Measurements from ENCODE around the gene RHBDF1. TPM values are rescaled to one million over a fixed set of nuclear protein-coding genes. Genes with fewer than 3 reads are reported as not detected.
A peak's percentile ranks its signal among the peaks of the same experiment; 100 is the strongest.

Gene RHBDF1, protein sequence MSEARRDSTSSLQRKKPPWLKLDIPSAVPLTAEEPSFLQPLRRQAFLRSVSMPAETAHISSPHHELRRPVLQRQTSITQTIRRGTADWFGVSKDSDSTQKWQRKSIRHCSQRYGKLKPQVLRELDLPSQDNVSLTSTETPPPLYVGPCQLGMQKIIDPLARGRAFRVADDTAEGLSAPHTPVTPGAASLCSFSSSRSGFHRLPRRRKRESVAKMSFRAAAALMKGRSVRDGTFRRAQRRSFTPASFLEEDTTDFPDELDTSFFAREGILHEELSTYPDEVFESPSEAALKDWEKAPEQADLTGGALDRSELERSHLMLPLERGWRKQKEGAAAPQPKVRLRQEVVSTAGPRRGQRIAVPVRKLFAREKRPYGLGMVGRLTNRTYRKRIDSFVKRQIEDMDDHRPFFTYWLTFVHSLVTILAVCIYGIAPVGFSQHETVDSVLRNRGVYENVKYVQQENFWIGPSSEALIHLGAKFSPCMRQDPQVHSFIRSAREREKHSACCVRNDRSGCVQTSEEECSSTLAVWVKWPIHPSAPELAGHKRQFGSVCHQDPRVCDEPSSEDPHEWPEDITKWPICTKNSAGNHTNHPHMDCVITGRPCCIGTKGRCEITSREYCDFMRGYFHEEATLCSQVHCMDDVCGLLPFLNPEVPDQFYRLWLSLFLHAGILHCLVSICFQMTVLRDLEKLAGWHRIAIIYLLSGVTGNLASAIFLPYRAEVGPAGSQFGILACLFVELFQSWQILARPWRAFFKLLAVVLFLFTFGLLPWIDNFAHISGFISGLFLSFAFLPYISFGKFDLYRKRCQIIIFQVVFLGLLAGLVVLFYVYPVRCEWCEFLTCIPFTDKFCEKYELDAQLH
- total RNA-seq: 29.1 TPM

DNA sequence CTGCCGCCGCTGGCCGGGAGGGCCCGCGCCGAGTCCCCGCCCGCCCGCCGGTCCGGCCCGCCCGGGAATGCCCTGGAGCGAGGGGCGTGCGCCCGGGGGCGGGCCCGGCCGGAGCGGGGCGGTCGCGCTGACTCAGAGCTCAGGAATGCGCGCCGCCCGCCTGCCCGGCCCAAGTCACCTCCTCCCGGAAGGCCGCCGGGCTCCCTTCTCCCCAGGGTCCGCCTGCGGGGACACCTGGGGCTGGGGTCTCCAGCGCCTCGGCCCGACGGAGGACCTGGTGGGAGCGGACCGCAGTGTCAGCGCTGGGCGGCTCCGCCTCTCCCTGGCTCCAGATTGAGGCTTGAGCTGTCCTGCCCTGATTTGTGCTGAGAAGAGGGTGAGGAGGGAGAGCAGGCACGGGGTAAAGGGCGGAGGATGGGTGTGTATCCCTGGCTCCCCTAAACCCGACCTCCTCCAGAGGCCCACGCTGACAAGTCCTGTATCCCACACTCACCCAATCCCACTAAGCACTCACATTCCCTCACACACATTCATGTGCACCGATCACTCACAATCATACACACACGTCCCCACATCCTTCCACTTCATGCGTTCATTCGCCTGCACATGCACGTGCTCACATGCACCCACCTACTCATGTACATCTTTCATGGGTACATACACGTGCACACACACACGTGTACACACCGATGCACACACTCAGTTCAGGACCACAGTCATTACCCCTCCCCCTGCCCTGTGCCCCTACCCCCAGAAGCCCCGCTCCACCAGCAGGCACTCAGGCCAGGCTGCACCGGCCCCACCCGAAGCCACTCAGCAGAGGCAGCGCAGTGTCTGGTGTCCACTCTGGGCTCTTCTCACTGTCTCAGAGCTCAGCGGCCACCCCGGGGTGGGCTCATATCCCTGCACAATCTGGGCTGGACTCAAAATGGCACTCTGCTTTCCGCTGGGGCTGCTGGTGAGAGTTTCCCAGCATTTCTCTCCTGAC lies at the start of gene RHBDF1:
Gene RHBDF1, minus strand, starts transcription at position 71 of the 988 bp plus-strand sequence. CDS start 7,616 bp downstream, outside the sequence.
- peak; percentile 49 for DNase-seq

DNA sequence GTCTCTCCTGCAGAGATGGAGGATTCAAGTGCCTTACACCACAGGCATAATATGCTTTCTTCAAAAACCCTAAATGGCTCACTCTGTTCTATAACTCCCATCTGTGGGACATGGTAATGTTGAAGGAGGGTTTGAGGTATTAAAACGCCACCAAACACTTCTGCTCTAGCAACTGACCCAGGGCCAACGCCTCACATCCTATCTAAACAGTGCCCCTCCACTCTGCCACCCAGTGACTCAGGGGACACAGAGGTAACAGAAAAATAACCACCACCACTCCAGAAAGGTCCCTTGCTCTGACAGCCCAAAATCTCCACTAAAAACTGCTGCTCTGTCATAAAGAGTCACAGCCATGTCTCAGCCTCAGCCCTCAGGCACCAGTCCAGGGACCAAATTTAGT lies 48.3 kb upstream of the RHBDF1 start:
- DNase-seq: no peak

DNA sequence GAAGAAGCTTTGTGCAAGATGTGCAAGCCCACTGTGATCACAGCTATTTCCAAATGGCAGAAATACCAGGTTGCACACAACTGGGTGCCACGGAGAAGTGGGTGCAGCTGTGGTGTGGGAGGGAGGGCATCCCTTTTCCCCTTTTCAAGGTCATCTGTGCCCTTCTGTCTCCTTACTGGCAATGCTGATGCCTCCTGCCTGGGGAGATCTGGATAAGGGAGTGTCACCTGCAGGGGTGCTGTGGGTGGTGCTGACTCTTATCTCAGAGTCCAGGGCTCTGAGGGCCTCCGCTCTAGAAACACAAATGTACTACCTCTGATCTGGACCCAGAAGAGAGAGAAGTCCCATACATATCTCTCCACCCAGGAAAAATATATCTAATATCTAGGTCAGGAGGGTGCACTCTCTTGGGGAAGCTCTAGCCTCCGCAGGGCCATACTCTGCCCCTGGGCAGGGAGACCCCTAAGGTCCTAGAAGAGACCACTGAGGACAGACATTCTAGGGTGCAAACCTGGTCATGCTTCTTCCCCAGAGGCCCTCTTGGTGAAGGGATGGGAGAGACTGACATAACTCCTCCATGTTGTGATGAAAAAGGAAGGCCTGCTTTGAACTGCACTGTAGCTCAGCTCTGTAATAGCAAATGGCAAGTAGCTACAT lies 47.5 kb upstream of the RHBDF1 start:
- DNase-seq: no peak

DNA sequence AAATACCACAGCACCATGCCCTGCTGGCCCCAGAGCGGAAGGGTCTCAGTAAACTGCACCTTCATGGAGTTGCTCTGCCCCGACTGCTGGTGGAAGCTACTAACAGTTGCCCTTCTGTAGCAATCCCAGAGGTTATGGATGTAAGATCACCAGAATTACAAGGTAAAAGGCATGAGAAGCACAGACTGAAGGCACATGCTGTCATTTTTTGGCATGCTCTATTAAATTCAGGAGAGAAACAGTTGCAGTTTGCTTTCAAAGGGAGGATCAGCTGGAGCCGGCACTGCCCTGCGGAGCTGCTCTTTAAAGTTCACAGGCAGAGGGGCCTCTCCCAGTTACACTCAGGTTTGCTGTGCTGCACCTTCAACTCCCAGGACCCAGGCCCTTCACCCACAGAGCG lies 46.9 kb upstream of the RHBDF1 start:
- no peak for DNase-seq

DNA sequence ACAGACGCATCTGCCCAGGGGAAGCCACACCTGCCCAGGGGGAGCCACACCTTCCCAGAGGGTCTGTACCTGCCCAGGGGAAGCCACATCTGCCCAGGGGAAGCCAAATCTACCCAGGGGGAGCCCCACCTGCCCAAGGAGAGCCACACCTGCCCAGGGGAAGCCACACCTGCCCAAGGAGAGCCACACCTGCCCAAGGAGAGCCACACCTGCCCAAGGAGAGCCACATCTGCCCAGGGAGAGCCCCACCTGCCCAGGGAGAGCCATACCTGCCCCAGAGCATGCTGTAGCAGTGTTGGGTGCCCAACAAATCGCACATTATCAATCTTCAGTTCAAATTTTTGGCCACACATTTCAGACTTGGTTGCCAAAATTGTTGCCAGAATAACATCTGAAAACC lies 46.4 kb upstream of the RHBDF1 start:
- no peak for DNase-seq

DNA sequence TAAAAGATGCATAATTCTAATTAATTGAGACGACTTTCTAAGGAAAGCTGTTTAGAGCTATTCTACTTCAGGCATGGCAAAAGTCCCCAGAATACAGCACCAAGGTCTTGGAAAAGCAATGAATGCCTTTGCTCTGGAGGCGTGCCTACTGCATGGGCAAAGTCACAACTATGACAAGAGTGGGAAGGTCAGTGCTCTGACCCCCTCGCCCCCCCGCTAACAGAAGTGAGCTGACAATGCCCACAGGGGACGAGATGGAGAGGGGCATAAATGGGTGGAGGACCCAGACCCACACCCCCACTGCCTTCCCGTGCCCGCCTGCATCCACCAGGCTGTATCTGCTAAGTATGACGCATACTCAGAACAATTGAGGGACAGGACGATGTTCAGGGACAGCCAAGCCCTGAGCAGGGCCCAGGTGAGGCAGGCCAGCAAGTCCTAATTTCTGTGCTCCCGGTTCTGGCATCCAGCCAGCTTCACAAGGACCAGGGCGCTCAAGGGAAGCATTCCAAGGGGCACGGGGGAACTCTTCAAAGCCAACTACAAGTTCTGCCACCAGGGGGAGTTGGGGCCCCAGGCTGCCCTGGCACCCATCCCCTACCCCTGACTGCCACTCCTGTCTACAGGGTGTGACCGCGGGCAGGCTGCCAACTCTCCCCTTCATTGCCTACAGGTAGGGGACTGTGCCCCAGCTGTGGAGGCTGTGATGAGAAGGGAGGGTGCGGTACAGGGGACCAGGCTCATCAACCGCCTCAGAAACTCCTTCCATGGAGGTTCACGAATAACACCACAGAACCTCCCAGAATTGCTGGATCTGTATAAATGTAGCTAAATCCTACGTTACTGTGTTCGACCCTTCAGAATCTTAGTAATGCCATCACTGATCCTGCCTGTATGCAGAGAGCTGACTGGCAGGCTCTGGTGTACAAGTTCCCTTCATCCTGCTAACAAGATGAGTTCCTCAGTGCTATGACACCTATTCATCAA lies 45.2 kb upstream of the RHBDF1 start:
- no peak for DNase-seq

DNA sequence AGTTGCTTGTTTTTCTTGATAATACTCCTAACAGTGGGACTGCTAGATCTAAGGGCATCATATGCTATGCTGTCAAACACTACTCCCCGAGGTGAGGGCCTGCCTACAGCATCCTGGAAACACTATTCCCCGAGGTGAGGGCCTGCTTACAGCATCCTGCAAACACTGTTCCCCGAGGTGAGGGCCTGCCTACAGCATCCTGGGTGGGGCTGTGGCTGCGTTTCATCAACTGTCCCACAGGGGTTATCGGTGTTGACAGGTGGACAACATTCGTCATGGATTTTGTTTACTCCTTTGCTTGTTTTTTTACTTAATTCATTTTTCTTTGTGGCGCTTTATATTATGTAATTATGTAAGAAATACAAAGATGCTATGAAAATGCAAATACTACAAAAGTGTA lies 43.6 kb upstream of the RHBDF1 start:
- no peak for DNase-seq

DNA sequence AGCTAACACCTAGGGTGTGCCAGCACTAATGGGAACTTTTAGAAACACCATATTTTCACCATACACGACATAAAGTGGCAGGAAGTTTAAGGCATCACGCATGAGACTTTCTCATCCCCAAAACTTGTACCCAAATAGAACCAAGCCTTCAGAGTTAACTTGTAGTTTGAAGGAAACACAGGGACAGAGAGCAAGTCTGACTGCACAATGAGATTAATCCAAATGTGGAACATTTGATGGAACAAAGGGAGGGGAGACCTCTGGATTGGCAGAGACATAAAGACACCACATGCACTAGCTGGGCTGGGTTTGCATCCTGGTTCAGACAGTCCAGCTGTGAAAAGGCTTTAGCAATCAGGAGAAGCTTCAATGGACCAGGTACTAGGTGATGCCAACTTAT lies 41.9 kb upstream of the RHBDF1 start:
- DNase-seq: no peak

DNA sequence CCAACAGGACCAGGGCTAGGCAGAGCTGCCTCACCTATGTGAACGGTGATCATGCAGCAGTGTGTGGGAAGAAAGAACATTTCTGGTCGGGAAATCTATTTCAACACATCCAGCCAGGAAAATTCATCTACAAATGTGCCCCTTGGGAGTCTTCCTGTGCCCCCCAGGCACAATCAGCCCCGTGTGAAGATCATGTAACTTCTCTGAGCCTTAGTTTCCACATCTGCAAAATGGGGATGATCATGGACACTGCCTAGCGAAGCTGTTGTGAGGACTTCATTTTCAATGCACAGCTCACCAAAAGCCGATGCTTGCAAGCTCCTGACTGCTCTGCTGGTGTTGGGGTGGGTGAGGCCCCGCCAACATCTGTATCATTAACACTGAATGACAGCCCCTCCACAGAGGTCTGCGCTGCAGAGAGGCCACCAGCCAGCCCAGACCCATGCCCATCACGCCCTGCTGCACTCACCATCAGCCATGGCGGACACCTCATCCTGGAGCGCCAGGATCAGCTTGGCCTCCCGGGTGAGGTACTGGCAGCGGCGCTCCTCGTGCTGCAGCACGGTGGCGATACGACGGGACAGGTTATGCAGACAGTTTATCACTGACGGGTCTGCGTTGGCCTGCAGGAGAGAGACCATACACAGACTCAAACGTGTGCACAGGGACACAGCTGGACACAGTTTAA lies 39.9 kb upstream of the RHBDF1 start:
- DNase-seq: no peak

DNA sequence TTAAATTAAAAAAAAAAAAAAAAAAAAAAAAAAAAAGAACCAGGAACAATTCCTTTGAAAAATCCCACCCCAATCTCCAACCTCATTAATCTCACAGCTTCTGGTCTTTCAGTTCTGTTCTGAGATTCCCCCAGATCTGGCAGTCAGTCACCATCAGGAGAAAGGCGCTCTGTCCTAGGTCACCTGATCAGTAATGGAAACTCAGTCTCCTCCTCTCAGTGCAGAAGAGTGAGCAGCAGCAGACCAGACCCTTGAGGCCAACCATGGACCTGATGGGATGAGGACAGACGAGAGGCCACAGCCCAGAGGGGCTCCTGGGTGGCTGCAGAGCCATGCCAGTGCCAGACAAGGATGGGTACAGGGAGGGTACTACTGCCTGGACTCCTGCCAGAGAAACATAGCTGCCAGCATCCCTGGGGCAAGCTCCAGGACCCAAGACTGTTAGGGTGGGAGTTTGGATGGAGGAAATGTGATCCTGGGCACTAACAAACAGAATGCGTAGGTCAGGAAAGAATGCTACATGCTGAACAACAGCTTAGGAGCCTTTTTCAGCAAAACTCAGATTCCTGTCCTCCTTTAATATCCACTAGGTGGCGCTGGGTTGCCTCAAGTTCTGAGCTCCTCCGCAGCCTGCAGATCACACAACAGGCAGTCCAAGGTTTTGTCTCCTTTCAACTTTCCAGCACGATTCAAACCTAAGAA lies 34.3 kb upstream of the RHBDF1 start:
- peak; percentile 54 for DNase-seq

DNA sequence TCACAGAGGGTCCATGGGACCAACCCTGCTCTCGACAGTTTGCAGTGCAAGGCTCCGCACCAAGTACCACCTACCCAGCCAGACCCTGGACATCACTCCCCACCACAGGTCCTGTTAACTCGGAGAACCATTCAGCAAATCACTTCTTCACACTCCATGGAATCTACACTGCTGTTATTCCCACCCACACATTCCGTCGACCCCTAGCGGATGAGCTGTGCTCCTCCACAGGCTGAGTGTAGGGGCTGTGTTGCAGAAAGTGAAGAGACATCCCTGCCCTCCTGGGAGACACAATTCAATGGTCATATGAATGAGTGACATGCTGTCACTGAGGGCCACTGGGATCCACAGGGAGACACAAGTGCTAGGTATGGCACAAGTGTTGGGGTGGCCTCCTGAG lies 33.1 kb upstream of the RHBDF1 start:
- DNase-seq: no peak

DNA sequence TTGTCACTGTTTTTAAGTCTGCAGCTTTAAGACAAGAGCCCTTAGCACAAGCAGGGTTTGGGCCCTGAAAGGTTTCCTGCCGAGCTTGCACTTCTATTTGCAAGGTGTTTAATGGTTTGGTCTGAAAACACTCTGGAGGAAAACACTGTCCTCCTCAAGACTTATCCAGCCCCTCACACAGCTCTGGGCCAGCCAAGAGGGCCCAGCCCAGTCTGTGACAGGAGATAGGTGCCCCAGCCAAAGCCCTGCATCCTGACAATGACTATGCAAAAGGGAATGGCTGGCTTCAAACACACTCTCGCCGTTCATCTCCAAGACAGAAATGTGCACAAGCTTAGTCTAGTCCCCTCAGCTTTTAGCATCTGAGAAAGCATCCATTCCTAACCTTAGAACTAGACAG lies 32.5 kb upstream of the RHBDF1 start:
- no peak for DNase-seq

DNA sequence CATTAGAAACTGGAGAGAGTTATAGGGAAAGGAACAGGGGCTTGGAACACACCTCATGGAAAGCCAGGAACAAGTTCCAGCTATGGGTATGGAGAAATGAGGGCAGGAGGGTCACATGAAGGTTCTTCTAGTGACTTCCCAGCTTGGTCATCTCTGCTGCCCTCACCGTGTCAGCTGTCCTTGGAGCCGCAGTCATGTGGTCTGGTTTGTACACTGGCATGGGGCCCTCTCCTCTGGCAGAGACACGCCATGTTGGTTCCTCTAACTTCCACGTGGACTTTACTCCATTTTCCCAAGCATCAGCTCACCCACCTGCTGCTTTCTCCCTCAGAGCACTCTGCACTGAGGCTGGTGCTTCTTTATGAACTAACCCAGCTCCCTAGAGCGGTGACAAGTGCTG lies 31.9 kb upstream of the RHBDF1 start:
- no peak for DNase-seq

DNA sequence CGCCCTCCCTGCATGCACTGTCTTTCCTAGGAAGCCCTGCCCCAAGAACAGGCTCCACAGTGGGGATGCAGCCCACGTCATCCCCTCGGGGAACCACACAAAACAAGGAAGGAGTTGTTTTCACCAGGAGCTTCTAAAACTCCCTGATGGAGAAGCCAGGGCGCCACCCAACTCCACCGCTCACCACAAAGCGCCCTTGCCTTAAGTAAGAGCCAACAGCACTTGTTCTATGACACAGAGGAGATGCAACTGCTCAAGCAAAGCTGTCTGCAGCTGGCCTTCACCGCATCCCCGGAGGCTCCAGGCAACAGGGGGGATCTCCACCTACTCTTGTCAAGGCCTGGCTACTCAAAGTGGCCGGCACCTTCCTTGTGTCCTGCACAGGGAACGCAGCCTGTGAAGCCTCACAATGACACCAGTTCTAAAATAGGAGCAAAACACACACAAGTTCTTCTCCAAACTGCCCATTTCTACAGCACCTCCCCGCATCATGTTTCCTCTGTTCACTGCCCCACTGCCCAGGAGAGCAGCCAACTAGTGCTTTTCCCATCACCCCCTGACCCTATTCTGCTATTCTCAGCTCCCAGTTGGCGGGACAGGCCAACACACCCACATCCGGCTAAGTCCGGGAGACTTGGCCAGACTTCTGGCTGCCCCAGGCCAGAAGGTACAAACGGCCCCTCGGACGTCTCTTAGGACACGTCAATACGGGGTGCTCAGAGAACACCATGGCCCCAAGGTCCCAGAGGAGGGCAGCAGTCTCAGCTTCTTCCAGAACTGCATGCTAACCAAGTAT lies 29.8 kb upstream of the RHBDF1 start:
- no peak for DNase-seq

DNA sequence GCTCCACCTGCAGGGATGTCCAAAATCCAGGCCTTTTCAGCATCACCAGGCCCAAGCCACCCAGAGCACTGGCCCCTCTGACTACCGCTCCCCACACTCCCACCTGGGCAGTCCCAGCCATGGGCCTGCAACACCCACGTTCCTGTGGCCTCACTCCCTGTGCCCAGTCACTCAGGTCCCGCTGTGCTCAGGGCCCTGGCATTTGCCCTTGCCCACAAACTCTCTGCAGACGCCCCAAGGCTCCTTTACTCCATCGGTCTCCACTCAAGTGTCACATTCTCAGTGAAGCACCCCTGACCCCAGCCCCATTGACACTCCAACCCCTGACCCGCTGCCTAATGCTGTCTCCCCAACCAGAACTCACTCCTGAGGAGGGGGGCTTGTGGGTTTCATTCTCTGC lies 29.2 kb upstream of the RHBDF1 start:
- DNase-seq: no peak

DNA sequence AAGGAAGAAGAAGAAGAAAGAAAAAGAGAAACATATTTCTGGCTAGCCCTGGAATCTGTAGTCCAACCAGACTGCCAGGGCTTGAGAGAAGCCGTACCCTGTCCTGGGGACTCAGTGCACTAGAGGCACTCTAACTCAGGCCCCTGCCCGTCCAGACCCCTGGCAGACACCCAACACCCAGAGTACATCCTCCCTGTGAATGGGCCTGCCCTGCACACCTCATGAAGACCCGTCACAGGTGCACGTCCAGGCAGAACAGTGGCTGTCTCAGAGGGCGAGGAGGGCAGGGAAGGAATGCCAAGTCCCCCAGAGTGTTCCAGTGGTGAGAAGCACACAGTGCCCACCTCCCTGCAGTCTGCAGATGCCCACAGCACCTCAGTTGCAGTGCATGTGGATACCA lies 28.6 kb upstream of the RHBDF1 start:
- no peak for DNase-seq

DNA sequence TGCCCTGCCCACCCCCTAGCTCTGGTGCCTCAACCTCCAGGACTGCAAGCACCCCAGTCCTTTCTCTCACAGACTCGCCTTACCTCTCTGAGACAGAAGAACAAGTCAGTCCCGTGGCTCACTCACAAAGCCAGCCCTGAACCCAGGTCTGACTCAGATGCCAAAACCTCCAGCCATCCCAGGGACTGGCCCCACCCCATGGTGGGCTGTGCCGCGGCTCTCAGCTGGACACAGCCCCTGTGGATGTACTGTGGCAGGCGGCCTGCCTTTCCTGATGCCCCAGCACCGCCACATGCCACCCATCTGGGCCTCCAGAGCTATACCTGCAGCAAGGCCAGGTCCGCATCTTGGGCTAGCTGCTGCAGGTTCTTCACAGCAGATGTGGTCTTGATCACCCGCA lies 25.4 kb upstream of the RHBDF1 start:
- DNase-seq: no peak

DNA sequence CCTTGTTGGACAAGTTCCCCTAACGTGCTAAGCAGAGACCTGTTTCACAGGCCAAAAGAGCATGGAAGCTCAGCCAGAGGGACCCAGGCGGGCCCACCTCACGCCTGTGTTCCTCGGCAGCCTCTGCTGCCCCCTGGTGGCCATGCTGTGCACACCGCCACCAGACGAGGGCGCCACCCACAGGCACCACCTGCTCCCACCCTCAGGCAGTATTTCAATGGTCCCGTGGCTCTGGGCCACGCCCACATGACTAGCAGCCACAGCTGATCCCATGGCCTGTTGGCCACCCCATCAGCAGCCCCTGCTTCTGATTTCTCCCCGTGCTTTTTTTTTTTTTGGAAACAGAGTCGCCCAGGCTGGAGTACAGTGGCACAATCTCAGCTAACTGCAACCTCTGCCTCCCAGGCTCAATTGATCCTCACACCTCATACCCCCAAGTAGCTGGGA lies 24.5 kb upstream of the RHBDF1 start:
- DNase-seq: peak; percentile 54

Measured in skin of body (tissue), 2 donors.